H1 (cell line): Measurements from ENCODE around the gene METAP1D. TPM values are rescaled to one million over a fixed set of nuclear protein-coding genes. Genes with fewer than 3 reads are reported as not detected.
"Not testable (repeated sequence)": the region's sequence is repeated elsewhere in the genome, so short reads cannot be mapped to it uniquely, and the experiment has no call there.

Experiments used
- CTCF ChIA-PET: fragments of 300-600 bp; sonication (Branson Sonifier 250); formaldehyde crosslinking; loops from one replicate; lab custom pipeline; 2021; ENCODE audit not compliant: partially characterized antibody; lab: Charles Lee
- POLR2A ChIA-PET: fragments of 300-600 bp; sonication (Branson Sonifier 250); formaldehyde crosslinking; loops from one replicate; lab custom pipeline; 2021; ENCODE audit warnings: inconsistent platforms; ENCODE audit not compliant: partially characterized antibody; lab: Charles Lee
- DNase-seq, 2 experiments: peaks; one replicate each; pipeline versions ENCODE4 v3.0.0 to v3.0.0-alpha.2; 2010 to 2022; ENCODE audit warnings: low spot score in 2 of 2, low read depth in 1 of 2, mixed read lengths in 1 of 2
- FAIRE-seq: peaks from 2 replicates; lab custom pipeline; 2011; peaks lifted over from hg19 to GRCh38; lab: Jason Lieb, UNC
- H2AFZ ChIP-seq: 2 replicates; pipeline ENCODE4 v1.8.1; 2012; ENCODE audit warnings: low read length, inconsistent platforms
- H2AK5ac ChIP-seq: 2 replicates; pipeline ENCODE4 v1.6.1; 2013; ENCODE audit warnings: low read depth, low read length
- H2BK120ac ChIP-seq: replicated peaks from 2 replicates; pipeline ENCODE3; 2013; ENCODE audit warnings: low read depth, low read length, inconsistent platforms
- H2BK12ac ChIP-seq: 2 replicates; pipeline ENCODE4 v1.6.1; 2013; ENCODE audit warnings: low read depth, low read length
- H2BK15ac ChIP-seq: 2 replicates; pipeline ENCODE4 v1.6.1; 2013; ENCODE audit warnings: low read length
- H2BK20ac ChIP-seq: 2 replicates; pipeline ENCODE4 v1.6.1; 2013; ENCODE audit warnings: low read length
- H2BK5ac ChIP-seq: 2 replicates; pipeline ENCODE4 v1.6.1; 2013; ENCODE audit warnings: low read depth, low read length
- H3K14ac ChIP-seq: 2 replicates; pipeline ENCODE4 v1.6.1; 2013; ENCODE audit warnings: inconsistent platforms; ENCODE audit not compliant: insufficient read length
- H3K18ac ChIP-seq: 2 replicates; pipeline ENCODE4 v1.6.1; 2013; ENCODE audit warnings: low read length; ENCODE audit errors: extremely low read depth
- H3K23ac ChIP-seq: 2 replicates; pipeline ENCODE4 v1.6.1; 2013; ENCODE audit warnings: inconsistent platforms; ENCODE audit not compliant: insufficient read length
- H3K23me2 ChIP-seq: 2 replicates; pipeline ENCODE4 v1.6.1; 2013; ENCODE audit warnings: low read depth, low read length
- H3K27ac ChIP-seq: 2 replicates; pipeline ENCODE4 v1.6.1; 2011; ENCODE audit warnings: low read depth, low read length, inconsistent platforms
- H3K27me3 ChIP-seq, 4 experiments: replicated peaks in 1 of 4; 1 replicate in 1 of 4; 2 replicates in 3 of 4; pipeline versions ENCODE4 v1.6.1 to v1.8.1; 2011 to 2013; ENCODE audit warnings: low read length in 3 of 4, mild to moderate bottlenecking in 3 of 4, inconsistent platforms in 2 of 4, mixed read lengths in 2 of 4, moderate library complexity in 1 of 4; ENCODE audit not compliant: control insufficient read depth in 3 of 4, insufficient read depth in 3 of 4; ENCODE audit errors: extremely low read depth in 1 of 4
- H3K36me3 ChIP-seq, 4 experiments: 2 replicates each; pipeline versions ENCODE4 v1.6.1 to v1.8.1; 2011 to 2013; ENCODE audit warnings: mild to moderate bottlenecking in 4 of 4, low read length in 3 of 4, moderate library complexity in 2 of 4, control low read depth in 1 of 4, inconsistent platforms in 1 of 4; ENCODE audit not compliant: insufficient read depth in 4 of 4, control insufficient read depth in 2 of 4
- H3K4ac ChIP-seq: replicated peaks from 2 replicates; pipeline ENCODE3; 2013; ENCODE audit warnings: low read length, low read depth, mixed read lengths, inconsistent platforms; ENCODE audit not compliant: insufficient read length
- H3K4me1 ChIP-seq, 4 experiments: replicated peaks in 1 of 4; 1 replicate in 1 of 4; 2 replicates in 3 of 4; pipeline versions ENCODE4 v1.6.1 to v1.8.1; 2011 to 2013; ENCODE audit warnings: low read length in 3 of 4, inconsistent platforms in 2 of 4, mixed read lengths in 1 of 4; ENCODE audit not compliant: insufficient read depth in 4 of 4, control insufficient read depth in 3 of 4
- H3K4me2 ChIP-seq, 2 experiments: 2 replicates each; pipeline versions ENCODE4 v1.6.1 to v1.8.1; 2011 to 2013; ENCODE audit warnings: low read depth in 2 of 2, low read length in 2 of 2, control low read depth in 1 of 2, inconsistent platforms in 1 of 2, mild to moderate bottlenecking in 1 of 2; ENCODE audit not compliant: insufficient read depth in 1 of 2
- H3K4me3 ChIP-seq, 4 experiments: fragments of 200-600, 300-600 bp in 1 of 4; sonication (generic), shearing (Covaris generic), sonication (Bioruptor Twin) in 1 of 4; 2 replicates each; pipeline versions ENCODE4 v1.5.1 to v1.8.1; 2011 to 2016; ENCODE audit warnings: low read length in 4 of 4, low read depth in 3 of 4, control low read depth in 2 of 4, inconsistent platforms in 2 of 4, mild to moderate bottlenecking in 2 of 4, mixed read lengths in 1 of 4, moderate library complexity in 1 of 4; ENCODE audit not compliant: insufficient read depth in 2 of 4; ENCODE audit errors: extremely low read depth in 1 of 4
- H3K56ac ChIP-seq: replicated peaks from 2 replicates; pipeline ENCODE3; 2013; ENCODE audit warnings: low read depth, mild to moderate bottlenecking, mixed read lengths, low read length, inconsistent platforms; ENCODE audit not compliant: insufficient read length
- H3K79me1 ChIP-seq: 2 replicates; pipeline ENCODE4 v1.6.1; 2013; ENCODE audit warnings: low read depth, low read length, control low read depth
- H3K79me2 ChIP-seq, 2 experiments: 2 replicates each; pipeline versions ENCODE4 v1.6.1 to v1.8.1; 2012 to 2013; ENCODE audit warnings: low read length in 2 of 2, mild to moderate bottlenecking in 2 of 2, inconsistent platforms in 1 of 2; ENCODE audit not compliant: insufficient read depth in 2 of 2, control insufficient read depth in 1 of 2
- H3K9ac ChIP-seq, 4 experiments: replicated peaks in 1 of 4; 1 replicate in 1 of 4; 2 replicates in 3 of 4; pipeline versions ENCODE4 v1.6.1 to v1.8.1; 2011 to 2013; ENCODE audit warnings: low read depth in 3 of 4, low read length in 3 of 4, control low read depth in 2 of 4, mild to moderate bottlenecking in 2 of 4, moderate library complexity in 2 of 4, inconsistent platforms in 1 of 4; ENCODE audit errors: extremely low read depth in 1 of 4
- H3K9me3 ChIP-seq, 2 experiments: 2 replicates each; pipeline versions ENCODE4 v1.6.1 to v1.8.1; 2012 to 2013; ENCODE audit warnings: mild to moderate bottlenecking in 2 of 2, moderate library complexity in 2 of 2, control low read depth in 1 of 2, inconsistent platforms in 1 of 2, low read depth in 1 of 2, low read length in 1 of 2, mixed read lengths in 1 of 2; ENCODE audit not compliant: insufficient read depth in 2 of 2
- H4K20me1 ChIP-seq, 2 experiments: replicated peaks in 1 of 2; 2 replicates each; pipeline versions ENCODE3 to v1.8.1; 2011 to 2013; ENCODE audit warnings: inconsistent platforms in 2 of 2, low read length in 2 of 2, mild to moderate bottlenecking in 1 of 2; ENCODE audit not compliant: insufficient read depth in 2 of 2, control insufficient read depth in 1 of 2
- H4K5ac ChIP-seq: 2 replicates; pipeline ENCODE4 v1.6.1; 2013; ENCODE audit warnings: low read length, low read depth, mixed read lengths, inconsistent platforms; ENCODE audit not compliant: insufficient read length
- H4K8ac ChIP-seq: 2 replicates; pipeline ENCODE4 v1.8.0; 2013; ENCODE audit warnings: mild to moderate bottlenecking, moderate library complexity, low read length, inconsistent platforms; ENCODE audit not compliant: insufficient read depth; ENCODE audit errors: extremely low read depth
- H4K91ac ChIP-seq: replicated peaks from 2 replicates; pipeline ENCODE3; 2013; ENCODE audit warnings: low read length, mixed read lengths, inconsistent platforms; ENCODE audit not compliant: insufficient read length
- WGBS, 2 experiments: shearing (Covaris generic) in 1 of 2; methylation state at CpG; one replicate each; pipeline versions ENCODE4 v1.1.6 to v1.1.7; 2013 to 2015; ENCODE audit warnings: low lambda C conversion rate in 2 of 2, mixed read lengths in 2 of 2, inconsistent platforms in 1 of 2, low coverage in 1 of 2, missing lambda C conversion rate in 1 of 2; ENCODE audit not compliant: insufficient replicate concordance in 2 of 2, insufficient coverage in 1 of 2, insufficient read length in 1 of 2; ENCODE audit errors: extremely low coverage in 1 of 2, missing lambda C conversion rate in 1 of 2; 5-methylcytosine and 5-hydroxymethylcytosine counted together
- polyA plus RNA-seq, 7 experiments: library from polyadenylated mRNA; depleted of rRNA in 3 of 7; stranded (reverse) in 5 of 7; unstranded in 2 of 7; fragments of >200 nt in 5 of 7; fragments of 200-250 nt in 2 of 7; gene quantifications; 1 replicate in 5 of 7; 2 replicates in 1 of 7; 4 replicates in 1 of 7; pipeline versions ENCODE4 v1.2.1 to v1.2.3, GENCODE V29; 2011 to 2013; ENCODE audit warnings: missing spikeins in 2 of 7, mixed read lengths in 2 of 7
- total RNA-seq: library from RNA; stranded (reverse); fragmentation: NEBNext Ultra II Directional; extraction: Animal tissue kit (Norgen Biotek cat#: 25700); gene quantifications from 2 replicates; pipeline ENCODE4 v1.2.1, GENCODE V29; 2021

Gene METAP1D
- total and polyA plus RNA-seq, 2 of the 8 experiments (the other 6 are each of a cell fraction or from before 2014, with no cell fraction given) = 3.9 to 6.2 TPM

GRCh38 chr2:172060118-172060517, 60.4 kb downstream of the METAP1D start:
- H3K27ac ChIP-seq, H4K8ac ChIP-seq, H2BK12ac ChIP-seq, H3K4me1 ChIP-seq, H3K23me2 ChIP-seq, H3K27me3 ChIP-seq, H3K4me2 ChIP-seq, H3K14ac ChIP-seq, H2AK5ac ChIP-seq, H4K5ac ChIP-seq, H3K79me1 ChIP-seq, H4K20me1 ChIP-seq, H3K36me3 ChIP-seq, H2BK120ac ChIP-seq, H2AFZ ChIP-seq, H3K4me3 ChIP-seq, H2BK15ac ChIP-seq, H3K9ac ChIP-seq, H2BK20ac ChIP-seq, H3K23ac ChIP-seq, H3K9me3 ChIP-seq, H3K4ac ChIP-seq, H3K79me2 ChIP-seq, DNase-seq, H2BK5ac ChIP-seq, POLR2A ChIA-PET, H3K18ac ChIP-seq, H3K56ac ChIP-seq, FAIRE-seq, H4K91ac ChIP-seq: not testable (repeated sequence)
- WGBS, 2 experiments = 97% methylated on average over 5 of the region's 5 CpGs; no CpG with 5 or more reads in 1 of the 2 experiments
- CTCF ChIA-PET = interaction anchor here (1.2 to 1.8 kb wide), 5 partner anchors 8 to 54 kb away, joined by 3 to 9 read pairs (median 4); no protein-coding TSS in a partner anchor
